Amniotic epithelial cell (primary cell): Measurements from ENCODE around the gene UTP14A.
"Not testable (repeated sequence)": the region's sequence is repeated elsewhere in the genome, so short reads cannot be mapped to it uniquely, and the experiment has no call there.

Experiments used
- DNase-seq: peaks from one replicate; pipeline ENCODE4 v3.0.0-alpha.2; 2010; ENCODE audit warnings: low read depth

Gene UTP14A

GRCh38 chrX:129905787-129906580 is at the start of gene UTP14A:
UTP14A (plus strand) TSS chrX:129906164; CDS start chrX:129906211, 47 bp downstream.
- peak; percentile 89 for DNase-seq

- DNase-seq: not testable (repeated sequence)
These were observed 46.8 kb upstream of the UTP14A start for GRCh38 chrX:129859134-129859533.

GRCh38 chrX:129866321-129866720 is 39.6 kb upstream of the UTP14A start:
- DNase-seq: not testable (repeated sequence)

- DNase-seq: no peak
These were observed 33.4 kb upstream of the UTP14A start for GRCh38 chrX:129872524-129872923.

GRCh38 chrX:129875669-129876068 is 30.3 kb upstream of the UTP14A start:
- peak; percentile 54 for DNase-seq

GRCh38 chrX:129876771-129877305 is 29.1 kb upstream of the UTP14A start:
- DNase-seq: peak; percentile 12

GRCh38 chrX:129877401-129877800 is 28.6 kb upstream of the UTP14A start:
- no peak for DNase-seq

GRCh38 chrX:129900054-129900453 is 5.9 kb upstream of the UTP14A start:
- no peak for DNase-seq

GRCh38 chrX:129908636-129909035 is 2.7 kb downstream of the UTP14A start:
- no peak for DNase-seq

- DNase-seq: peak; percentile 85
These were observed 19.5 kb downstream of the UTP14A start for GRCh38 chrX:129925305-129926092.

- DNase-seq: no peak
These were observed 25.0 kb downstream of the UTP14A start for GRCh38 chrX:129930941-129931410.

GRCh38 chrX:129931411-129932015 is 25.5 kb downstream of the UTP14A start:
- peak; percentile 92 for DNase-seq

GRCh38 chrX:129932016-129932820 is 26.3 kb downstream of the UTP14A start:
- DNase-seq: peak; percentile 89

GRCh38 chrX:129932821-129933321 is 26.9 kb downstream of the UTP14A start:
- no peak for DNase-seq

- no peak for DNase-seq
These were observed 27.7 kb downstream of the UTP14A start for GRCh38 chrX:129933700-129934099.

GRCh38 chrX:129934461-129934860 is 28.5 kb downstream of the UTP14A start:
- no peak for DNase-seq

GRCh38 chrX:129934952-129935351 is 29.0 kb downstream of the UTP14A start:
- no peak for DNase-seq

- DNase-seq: no peak
These were observed 32.1 kb downstream of the UTP14A start for GRCh38 chrX:129938081-129938480.

- DNase-seq: no peak
These were observed 34.0 kb downstream of the UTP14A start for GRCh38 chrX:129939986-129940385.

- no peak for DNase-seq
These were observed 34.8 kb downstream of the UTP14A start for GRCh38 chrX:129940721-129941120.

GRCh38 chrX:129945131-129945530 is 39.2 kb downstream of the UTP14A start:
- DNase-seq: peak; percentile 62
